Thyroid gland (tissue), 4 donors: ENCODE measurements around the gene DSTN.

Source experiments
- POLR2A ChIP-seq, 2 donors: fragments of 450-650 bp; IDR thresholded peaks; one replicate each; pipeline ENCODE4 v1.6.1; 2017; ENCODE audit warnings: antibody characterized with exemption in 2 of 2, mild to moderate bottlenecking in 2 of 2, moderate library complexity in 1 of 2
- TF ChIP-seq, protein P1 (sequence below), 6 experiments: fragments of 200-600 bp in 3 of 6; fragments of 450-650 bp in 3 of 6; sonication (generic) in 3 of 6; IDR thresholded peaks; one replicate each; pipeline ENCODE4 v1.5.1; 2016 to 2019; ENCODE audit warnings: antibody characterized with exemption in 6 of 6, mild to moderate bottlenecking in 2 of 6, inconsistent platforms in 1 of 6, moderate library complexity in 1 of 6

DNA sequence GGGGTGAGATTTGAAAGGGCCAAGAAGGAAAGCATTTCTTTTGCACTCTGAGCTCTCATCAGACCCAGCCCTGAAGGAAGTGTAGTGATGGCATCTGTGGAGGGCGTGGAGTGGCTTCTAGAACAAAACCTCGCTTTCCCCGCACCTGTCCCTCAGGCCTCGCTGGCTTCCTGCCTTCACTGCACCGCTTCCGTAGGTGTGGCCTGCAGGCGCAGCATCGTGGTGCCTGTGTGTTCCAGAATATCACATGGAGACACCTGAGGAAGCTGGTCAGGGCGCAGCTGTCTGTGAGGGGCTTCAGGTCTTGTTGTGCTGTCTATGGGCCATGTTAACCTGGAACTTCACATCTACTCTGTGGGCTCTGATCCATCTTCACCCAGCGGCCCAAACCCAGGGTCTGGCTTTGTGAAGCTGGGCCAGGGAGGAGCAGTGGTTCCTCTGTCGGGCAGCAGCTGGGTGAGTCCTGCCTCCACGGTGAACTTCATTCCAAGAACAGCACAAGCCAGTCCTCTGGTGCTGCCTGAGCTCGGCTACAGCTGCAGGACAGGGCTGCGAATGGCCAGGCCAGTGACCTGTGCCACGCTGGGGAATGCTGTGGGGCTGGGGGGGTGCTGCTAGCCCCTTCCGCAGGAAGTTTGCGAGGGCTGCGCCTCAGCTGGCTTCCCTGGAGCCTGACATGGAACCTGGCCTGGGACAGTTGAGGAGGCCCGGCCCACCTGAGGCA is 40.9 kb downstream of the DSTN start:
- TF ChIP-seq, protein P1, sequence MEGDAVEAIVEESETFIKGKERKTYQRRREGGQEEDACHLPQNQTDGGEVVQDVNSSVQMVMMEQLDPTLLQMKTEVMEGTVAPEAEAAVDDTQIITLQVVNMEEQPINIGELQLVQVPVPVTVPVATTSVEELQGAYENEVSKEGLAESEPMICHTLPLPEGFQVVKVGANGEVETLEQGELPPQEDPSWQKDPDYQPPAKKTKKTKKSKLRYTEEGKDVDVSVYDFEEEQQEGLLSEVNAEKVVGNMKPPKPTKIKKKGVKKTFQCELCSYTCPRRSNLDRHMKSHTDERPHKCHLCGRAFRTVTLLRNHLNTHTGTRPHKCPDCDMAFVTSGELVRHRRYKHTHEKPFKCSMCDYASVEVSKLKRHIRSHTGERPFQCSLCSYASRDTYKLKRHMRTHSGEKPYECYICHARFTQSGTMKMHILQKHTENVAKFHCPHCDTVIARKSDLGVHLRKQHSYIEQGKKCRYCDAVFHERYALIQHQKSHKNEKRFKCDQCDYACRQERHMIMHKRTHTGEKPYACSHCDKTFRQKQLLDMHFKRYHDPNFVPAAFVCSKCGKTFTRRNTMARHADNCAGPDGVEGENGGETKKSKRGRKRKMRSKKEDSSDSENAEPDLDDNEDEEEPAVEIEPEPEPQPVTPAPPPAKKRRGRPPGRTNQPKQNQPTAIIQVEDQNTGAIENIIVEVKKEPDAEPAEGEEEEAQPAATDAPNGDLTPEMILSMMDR (IDR thresholded peaks at IDR 0.05), result no peak
- TF ChIP-seq POLR2A (IDR thresholded peaks at IDR 0.05), result peak in 1 of 2 donors; percentile 20
